Measurements from ENCODE around the gene SBNO2. TPM values are rescaled to one million over a fixed set of nuclear protein-coding genes. Genes with fewer than 3 reads are reported as not detected.

The SBNO2 gene, protein sequence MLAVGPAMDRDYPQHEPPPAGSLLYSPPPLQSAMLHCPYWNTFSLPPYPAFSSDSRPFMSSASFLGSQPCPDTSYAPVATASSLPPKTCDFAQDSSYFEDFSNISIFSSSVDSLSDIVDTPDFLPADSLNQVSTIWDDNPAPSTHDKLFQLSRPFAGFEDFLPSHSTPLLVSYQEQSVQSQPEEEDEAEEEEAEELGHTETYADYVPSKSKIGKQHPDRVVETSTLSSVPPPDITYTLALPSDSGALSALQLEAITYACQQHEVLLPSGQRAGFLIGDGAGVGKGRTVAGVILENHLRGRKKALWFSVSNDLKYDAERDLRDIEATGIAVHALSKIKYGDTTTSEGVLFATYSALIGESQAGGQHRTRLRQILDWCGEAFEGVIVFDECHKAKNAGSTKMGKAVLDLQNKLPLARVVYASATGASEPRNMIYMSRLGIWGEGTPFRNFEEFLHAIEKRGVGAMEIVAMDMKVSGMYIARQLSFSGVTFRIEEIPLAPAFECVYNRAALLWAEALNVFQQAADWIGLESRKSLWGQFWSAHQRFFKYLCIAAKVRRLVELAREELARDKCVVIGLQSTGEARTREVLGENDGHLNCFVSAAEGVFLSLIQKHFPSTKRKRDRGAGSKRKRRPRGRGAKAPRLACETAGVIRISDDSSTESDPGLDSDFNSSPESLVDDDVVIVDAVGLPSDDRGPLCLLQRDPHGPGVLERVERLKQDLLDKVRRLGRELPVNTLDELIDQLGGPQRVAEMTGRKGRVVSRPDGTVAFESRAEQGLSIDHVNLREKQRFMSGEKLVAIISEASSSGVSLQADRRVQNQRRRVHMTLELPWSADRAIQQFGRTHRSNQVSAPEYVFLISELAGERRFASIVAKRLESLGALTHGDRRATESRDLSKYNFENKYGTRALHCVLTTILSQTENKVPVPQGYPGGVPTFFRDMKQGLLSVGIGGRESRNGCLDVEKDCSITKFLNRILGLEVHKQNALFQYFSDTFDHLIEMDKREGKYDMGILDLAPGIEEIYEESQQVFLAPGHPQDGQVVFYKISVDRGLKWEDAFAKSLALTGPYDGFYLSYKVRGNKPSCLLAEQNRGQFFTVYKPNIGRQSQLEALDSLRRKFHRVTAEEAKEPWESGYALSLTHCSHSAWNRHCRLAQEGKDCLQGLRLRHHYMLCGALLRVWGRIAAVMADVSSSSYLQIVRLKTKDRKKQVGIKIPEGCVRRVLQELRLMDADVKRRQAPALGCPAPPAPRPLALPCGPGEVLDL (N-terminal part only)
- 125 TPM for total RNA-seq
- long read RNA-seq, full-length matches to known transcripts, result 32 of 115 reads
- long read RNA-seq, partial matches to known transcripts, result 44 of 115 reads
- long read RNA-seq, other reads (novel, unspliced or antisense), result 39 of 115 reads

DNA sequence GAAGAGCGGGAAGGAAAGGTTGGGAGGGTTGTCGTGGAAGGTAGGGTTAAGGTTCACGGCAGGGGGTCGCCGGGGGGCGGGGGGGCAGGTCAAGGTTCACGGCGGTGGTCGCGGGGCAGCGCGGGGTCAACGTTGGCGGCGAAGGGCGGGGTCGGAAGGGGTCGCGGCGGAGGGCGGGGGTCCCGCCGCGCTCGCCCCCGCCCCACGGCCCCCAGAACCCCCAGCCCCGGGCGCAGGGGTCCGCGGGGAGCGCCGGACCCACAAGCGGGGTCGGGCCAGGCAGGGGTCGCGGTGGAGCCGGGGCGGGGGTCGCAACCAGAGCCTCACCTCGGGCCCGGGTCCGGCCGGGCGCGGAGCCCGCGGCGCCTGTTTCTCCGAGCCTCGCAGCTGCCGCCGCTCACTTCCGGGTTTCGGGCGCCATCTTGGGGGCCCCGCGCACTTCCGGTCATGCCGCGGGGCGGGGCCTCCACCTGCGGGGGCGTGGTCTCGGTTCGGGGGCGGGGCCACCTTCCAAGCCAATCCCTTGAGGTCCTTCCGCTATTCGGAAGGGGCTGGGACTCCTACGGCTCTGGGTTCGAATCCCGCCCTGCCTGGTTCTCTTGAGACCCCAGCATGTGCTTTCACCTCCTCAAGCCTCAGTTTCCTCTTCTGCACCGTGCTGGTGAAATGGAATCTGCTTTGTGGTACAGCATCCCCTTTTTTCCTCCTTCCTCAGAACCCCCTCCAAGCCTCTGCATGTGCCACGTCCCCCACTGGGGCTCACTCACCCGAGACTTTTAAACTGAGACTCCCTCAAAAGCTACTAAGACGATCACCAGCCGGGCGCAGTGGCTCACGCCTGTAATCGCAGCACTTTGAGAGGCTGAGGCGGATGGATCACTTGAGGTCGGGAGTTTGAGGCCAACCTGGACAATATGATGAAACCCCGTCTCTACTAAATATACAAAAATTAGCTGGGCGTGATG is at the start of gene SBNO2:
SBNO2 (minus strand) TSS at position 424 of the 965 bp plus-strand sequence. CDS start 19,992 bp downstream, outside the sequence.
- no peaks in the 10 kb centered on the region for H3K36me3 ChIP-seq

DNA sequence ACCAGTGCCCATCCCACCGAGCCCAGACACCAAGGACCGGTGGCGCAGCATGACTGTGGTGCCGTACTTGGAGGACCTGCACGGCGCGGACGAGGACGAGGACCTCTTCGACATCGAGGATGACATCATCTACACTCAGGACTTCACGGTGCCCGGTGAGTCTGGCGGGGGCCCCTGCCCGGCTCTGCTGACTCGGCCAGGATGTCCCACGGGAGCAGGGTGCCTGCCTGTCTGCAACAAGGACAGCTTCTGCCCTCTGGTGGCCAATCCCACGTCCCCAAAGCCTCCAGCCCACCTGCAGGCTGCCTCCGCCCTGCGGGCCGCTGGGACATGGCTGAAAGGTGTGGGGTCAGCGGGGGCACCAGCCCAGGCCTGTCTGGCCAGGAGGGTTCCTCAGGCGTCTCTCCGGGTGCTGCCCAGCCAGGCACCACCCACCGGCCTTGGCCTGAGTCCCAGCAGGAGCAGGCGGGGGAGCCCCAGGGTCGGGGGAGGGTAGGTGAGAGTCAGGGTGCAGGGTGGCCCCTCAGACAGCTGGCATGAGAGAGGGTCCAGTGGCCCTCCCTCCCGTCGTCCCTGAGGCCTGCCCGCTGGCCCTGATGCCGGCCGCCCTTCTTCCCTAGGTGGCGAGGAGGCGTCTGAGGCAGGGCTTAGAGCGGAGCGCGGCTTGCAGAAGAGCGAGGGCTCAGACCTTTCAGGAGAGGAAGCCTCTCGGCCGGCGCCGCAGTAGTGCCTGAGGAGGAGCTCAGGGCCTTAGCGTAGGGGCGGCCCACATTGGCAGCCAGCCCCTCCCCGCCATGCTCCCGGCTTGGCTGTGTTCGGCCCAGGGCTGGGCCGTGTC is 49.2 kb upstream of the SBNO2 start:
- no peak for TF ChIP-seq CTCF (IDR thresholded peaks at IDR 0.05)
- no peaks in the 10 kb centered on the region for H3K9me3 ChIP-seq
- H3K27me3 ChIP-seq, result no peaks in the 10 kb centered on the region
- H3K27ac ChIP-seq, result no peak overlapping the region
- intact Hi-C loops (cut with DNase I), result no loop called here
- H3K4me1 ChIP-seq, result no peaks in the 10 kb centered on the region
- DNase-seq (no peak), ATAC-seq (no peak)
- H3K4me3 ChIP-seq, result no peak overlapping the region
- peaks cover 70% of the 10 kb centered on the region for H3K36me3 ChIP-seq

More for the DNA sequence above, at the start of gene SBNO2:
- peak; percentile 94 for DNase-seq
- peak; percentile 86 for ATAC-seq
- peak within 1 kb of the TSS; percentile 87 for H3K4me3 ChIP-seq
- intact Hi-C loops (cut with DNase I), result loop anchor here (10.0 kb wide), 1 partner anchor 49 kb away; no protein-coding TSS in a partner anchor
- no peaks in the 10 kb centered on the region for H3K9me3 ChIP-seq
- no peaks in the 10 kb centered on the region for H3K27me3 ChIP-seq
- peaks cover 43% of the 10 kb centered on the region for H3K4me1 ChIP-seq
- peak within 1 kb of the TSS; percentile 95 for H3K27ac ChIP-seq
- no peak for TF ChIP-seq CTCF (IDR thresholded peaks at IDR 0.05)

- no peaks in the 10 kb centered on the region for H3K9me3 ChIP-seq
Measured at GRCh38 chr19:1222394-1222793, 48.3 kb upstream of the SBNO2 start.

More at GRCh38 chr19:1222394-1222793, 48.3 kb upstream of the SBNO2 start:
- TF ChIP-seq CTCF (IDR thresholded peaks at IDR 0.05), result no peak
- Histone ChIP-seq H3K4me3 (no peak overlapping the region), H3K36me3 (peaks cover 62% of the 10 kb centered on the region), H3K27me3 (no peaks in the 10 kb centered on the region), H3K27ac (no peak overlapping the region), H3K4me1 (peaks cover 3% of the 10 kb centered on the region)
- ATAC-seq, result no peak
- no peak for DNase-seq
- intact Hi-C loops (cut with DNase I), result no loop called here
